HG03097 (cell line): ENCODE results near the gene GABRR2.
"Not testable (repeated sequence)": the region's sequence is repeated elsewhere in the genome, so short reads cannot be mapped to it uniquely, and the experiment has no call there.

Source experiments
- ATAC-seq: cut with Tn5 transposase; IDR thresholded peaks from one replicate; pipeline ENCODE4 v1.9.1; 2021; ENCODE audit not compliant: unreplicated experiment, low FRiP score

The GABRR2 gene

GRCh38 chr6:89260832-89261231 is 54.3 kb downstream of the GABRR2 start:
- ATAC-seq: no peak

- no peak for ATAC-seq
Observed at GRCh38 chr6:89260310-89260709, 54.8 kb downstream of the GABRR2 start.

- ATAC-seq: no peak
Observed at GRCh38 chr6:89258912-89259311, 56.2 kb downstream of the GABRR2 start.

GRCh38 chr6:89257781-89258180 is 57.3 kb downstream of the GABRR2 start:
- no peak for ATAC-seq

GRCh38 chr6:89257346-89257745 is 57.8 kb downstream of the GABRR2 start:
- no peak for ATAC-seq

GRCh38 chr6:89255417-89255816 is 59.7 kb downstream of the GABRR2 start:
- ATAC-seq: no peak

- ATAC-seq: no peak
Observed at GRCh38 chr6:89254569-89254968, 60.5 kb downstream of the GABRR2 start.

GRCh38 chr6:89252907-89253306 is 62.2 kb downstream of the GABRR2 start:
- no peak for ATAC-seq

- no peak for ATAC-seq
Observed at GRCh38 chr6:89251976-89252375, 63.1 kb downstream of the GABRR2 start.

- ATAC-seq: no peak
Observed at GRCh38 chr6:89251170-89251569, 63.9 kb downstream of the GABRR2 start.

GRCh38 chr6:89250239-89250638 is 64.9 kb downstream of the GABRR2 start:
- ATAC-seq: no peak

- ATAC-seq: no peak
Observed at GRCh38 chr6:89244241-89244985, 70.7 kb downstream of the GABRR2 start.

- ATAC-seq: no peak
Observed at GRCh38 chr6:89243331-89243629, 71.8 kb downstream of the GABRR2 start.

GRCh38 chr6:89242574-89243330 is 72.3 kb downstream of the GABRR2 start:
- ATAC-seq: no peak

GRCh38 chr6:89239338-89239737 is 75.8 kb downstream of the GABRR2 start:
- ATAC-seq: no peak

- ATAC-seq: no peak
Observed at GRCh38 chr6:89237158-89237557, 77.9 kb downstream of the GABRR2 start.

GRCh38 chr6:89233605-89234004 is 81.5 kb downstream of the GABRR2 start:
- not testable (repeated sequence) for ATAC-seq

GRCh38 chr6:89222712-89223039 is 92.4 kb downstream of the GABRR2 start:
- no peak for ATAC-seq

- ATAC-seq: no peak
Observed at GRCh38 chr6:89221971-89222711, 93.0 kb downstream of the GABRR2 start.

- no peak for ATAC-seq
Observed at GRCh38 chr6:89221129-89221528, 94.0 kb downstream of the GABRR2 start.

GRCh38 chr6:89217299-89217910 is 97.7 kb downstream of the GABRR2 start, which contains the start of gene GABRR1:
GABRR1 (minus strand) TSS chr6:89217358; CDS start chr6:89217322, 36 bp downstream.
- ATAC-seq: no peak
